K562 (cell line): Measurements from ENCODE around the gene CAPN2. TPM values are rescaled to one million over a fixed set of nuclear protein-coding genes. Genes with fewer than 3 reads are reported as not detected.
A peak's percentile ranks its signal among the peaks of the same experiment; 100 is the strongest.

ENCODE experiments used
- ARID2 ChIP-seq: fragments of 450-650 bp; IDR thresholded peaks from 2 replicates; pipeline ENCODE4 v1.6.1; 2017; ENCODE audit warnings: antibody characterized with exemption, mild to moderate bottlenecking
- CC2D1A ChIP-seq: fragments of 450-650 bp; IDR thresholded peaks from 2 replicates; pipeline ENCODE4 v1.6.1; 2017; ENCODE audit warnings: mild to moderate bottlenecking
- MCM7 ChIP-seq, 2 experiments: fragments of 450-650 bp; IDR thresholded peaks; 2 replicates each; pipeline ENCODE4 v1.6.1; 2016 to 2018
- PCBP2 ChIP-seq: fragments of 200-400 bp; formaldehyde crosslinking; IDR thresholded peaks from 2 replicates; pipeline ENCODE4 v1.6.1; 2018; ENCODE audit warnings: low read length, low read depth, mild to moderate bottlenecking, moderate library complexity; ENCODE audit not compliant: poor library complexity, severe bottlenecking
- PHF8 ChIP-seq: fragments of 200-600 bp; sonication (generic); IDR thresholded peaks from 2 replicates; pipeline ENCODE4 v1.6.1; 2012; ENCODE audit warnings: mixed run types, mild to moderate bottlenecking, inconsistent platforms, low read length, moderate library complexity, borderline replicate concordance
- TCF7L2 ChIP-seq: fragments of 150-350 bp; IDR thresholded peaks from 2 replicates; pipeline ENCODE4 v1.6.1; 2016; ENCODE audit warnings: low read depth, mild to moderate bottlenecking, low read length, moderate library complexity
- polyA plus RNA-seq, 8 experiments: library from polyadenylated mRNA; depleted of rRNA in 4 of 8; stranded (reverse) in 5 of 8; unstranded in 3 of 8; fragments of >200 nt; fragmentation: Nextera tagmentation in 2 of 8; fragmentation: Illumina TruSeq in 1 of 8; extraction: Ambion mirVana in 2 of 8; extraction: Trizol in 1 of 8; gene quantifications; 2 replicates each; pipeline versions ENCODE4 v1.2.1 to v1.2.3, GENCODE V29; 2011 to 2014; ENCODE audit warnings: inconsistent platforms in 1 of 8, missing spikeins in 1 of 8
- total RNA-seq, 7 experiments: library from RNA; depleted of rRNA in 6 of 7; stranded (reverse); fragments of >200 nt in 6 of 7; fragmentation: Illumina TruSeq in 2 of 7; extraction: Trizol in 2 of 7; gene quantifications; 2 replicates each; pipeline versions ENCODE4 v1.2.1 to v1.2.3, GENCODE V29; 2011 to 2021; ENCODE audit warnings: low replicate concordance in 1 of 7
- TF ChIP-seq, protein P1 (sequence below): fragments of 450-650 bp; IDR thresholded peaks from 2 replicates; pipeline ENCODE4 v1.7.1; 2018; ENCODE audit warnings: mild to moderate bottlenecking, low read depth; ENCODE audit not compliant: partially characterized antibody
- TF ChIP-seq, protein P2 (sequence below): fragments of 200-800 bp; sonication (Bioruptor generic); IDR thresholded peaks from 2 replicates; pipeline ENCODE4 v1.6.1; 2017; ENCODE audit warnings: missing genetic modification characterization, missing compliant biosample characterization
- TF ChIP-seq, protein P3 (sequence below): sonication (generic); IDR thresholded peaks from 2 replicates; pipeline ENCODE4 v1.6.1; 2016
- TF ChIP-seq, protein P4 (sequence below), 2 experiments: fragments of 450-650 bp in 1 of 2; IDR thresholded peaks; 2 replicates each; pipeline ENCODE4 v1.6.1; 2011 to 2017; ENCODE audit warnings: low read depth in 2 of 2, antibody characterized with exemption in 1 of 2, borderline replicate concordance in 1 of 2, low read length in 1 of 2, mild to moderate bottlenecking in 1 of 2, mixed read lengths in 1 of 2; ENCODE audit not compliant: control insufficient read depth in 1 of 2
- TF ChIP-seq, protein P5 (sequence below): IDR thresholded peaks from 3 replicates; pipeline ENCODE4 v1.6.1; 2011; ENCODE audit warnings: borderline replicate concordance, mild to moderate bottlenecking; ENCODE audit not compliant: insufficient read length, insufficient read depth
- TF ChIP-seq, protein P6 (sequence below): fragments of 450-650 bp; IDR thresholded peaks from one replicate; pipeline ENCODE4 v1.6.1; 2018; ENCODE audit warnings: mild to moderate bottlenecking, moderate library complexity; ENCODE audit not compliant: partially characterized antibody
- TF ChIP-seq, protein P7 (sequence below): fragments of 250-450 bp; sonication (Bioruptor Pico); IDR thresholded peaks from 2 replicates; pipeline ENCODE4 v1.8.0; 2022; ENCODE audit warnings: moderate library complexity, mild to moderate bottlenecking, inconsistent platforms

The CAPN2 gene
- total and polyA plus RNA-seq, 9 of the 15 experiments (the other 6 are each of a cell fraction or from before 2014, with no cell fraction given), result 24.6 to 157 (median 101) TPM

DNA sequence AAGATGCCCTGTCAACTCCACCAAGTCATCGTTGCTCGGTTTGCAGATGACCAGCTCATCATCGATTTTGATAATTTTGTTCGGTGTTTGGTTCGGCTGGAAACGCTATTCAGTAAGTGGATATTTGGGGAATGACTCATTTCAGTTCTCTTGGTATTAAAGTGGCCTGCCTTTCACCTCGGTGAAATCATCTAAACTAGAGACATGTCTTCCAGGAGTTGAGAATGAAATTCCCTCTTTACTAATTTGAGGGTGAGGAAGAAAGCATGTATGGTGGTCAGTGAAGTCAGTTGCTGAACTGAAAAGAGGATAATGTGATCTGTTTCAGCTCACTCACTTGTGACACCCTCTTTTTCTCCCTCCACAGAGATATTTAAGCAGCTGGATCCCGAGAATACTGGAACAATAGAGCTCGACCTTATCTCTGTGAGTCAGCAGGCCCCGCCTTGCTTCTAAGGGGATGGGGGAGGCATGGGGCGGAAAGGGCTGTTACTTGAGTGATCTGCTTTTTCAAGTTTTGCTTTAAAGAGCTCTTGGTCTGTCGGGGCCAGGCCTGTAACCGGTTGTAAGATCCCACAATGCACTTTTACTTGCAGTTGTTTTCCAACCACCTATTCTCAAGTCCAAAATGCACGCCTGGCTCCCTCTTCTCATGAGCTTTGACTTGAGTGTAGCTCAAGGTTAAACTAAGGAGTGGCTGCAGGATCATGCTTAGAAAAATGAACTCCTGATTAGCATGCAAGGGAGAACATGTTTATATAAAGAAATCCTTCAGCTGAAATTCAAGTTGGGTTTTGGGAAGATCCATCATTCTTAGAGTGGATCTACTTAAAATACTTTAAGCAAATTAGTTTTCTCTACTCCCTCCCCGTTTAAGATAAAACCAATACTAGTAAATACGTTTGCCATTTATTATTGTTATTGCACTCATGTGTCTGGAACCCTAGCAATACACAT is 59.8 kb downstream of the CAPN2 start (continued):
- TF ChIP-seq, protein P1, sequence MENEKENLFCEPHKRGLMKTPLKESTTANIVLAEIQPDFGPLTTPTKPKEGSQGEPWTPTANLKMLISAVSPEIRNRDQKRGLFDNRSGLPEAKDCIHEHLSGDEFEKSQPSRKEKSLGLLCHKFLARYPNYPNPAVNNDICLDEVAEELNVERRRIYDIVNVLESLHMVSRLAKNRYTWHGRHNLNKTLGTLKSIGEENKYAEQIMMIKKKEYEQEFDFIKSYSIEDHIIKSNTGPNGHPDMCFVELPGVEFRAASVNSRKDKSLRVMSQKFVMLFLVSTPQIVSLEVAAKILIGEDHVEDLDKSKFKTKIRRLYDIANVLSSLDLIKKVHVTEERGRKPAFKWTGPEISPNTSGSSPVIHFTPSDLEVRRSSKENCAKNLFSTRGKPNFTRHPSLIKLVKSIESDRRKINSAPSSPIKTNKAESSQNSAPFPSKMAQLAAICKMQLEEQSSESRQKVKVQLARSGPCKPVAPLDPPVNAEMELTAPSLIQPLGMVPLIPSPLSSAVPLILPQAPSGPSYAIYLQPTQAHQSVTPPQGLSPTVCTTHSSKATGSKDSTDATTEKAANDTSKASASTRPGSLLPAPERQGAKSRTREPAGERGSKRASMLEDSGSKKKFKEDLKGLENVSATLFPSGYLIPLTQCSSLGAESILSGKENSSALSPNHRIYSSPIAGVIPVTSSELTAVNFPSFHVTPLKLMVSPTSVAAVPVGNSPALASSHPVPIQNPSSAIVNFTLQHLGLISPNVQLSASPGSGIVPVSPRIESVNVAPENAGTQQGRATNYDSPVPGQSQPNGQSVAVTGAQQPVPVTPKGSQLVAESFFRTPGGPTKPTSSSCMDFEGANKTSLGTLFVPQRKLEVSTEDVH, result no peak
- TF ChIP-seq, protein P2, sequence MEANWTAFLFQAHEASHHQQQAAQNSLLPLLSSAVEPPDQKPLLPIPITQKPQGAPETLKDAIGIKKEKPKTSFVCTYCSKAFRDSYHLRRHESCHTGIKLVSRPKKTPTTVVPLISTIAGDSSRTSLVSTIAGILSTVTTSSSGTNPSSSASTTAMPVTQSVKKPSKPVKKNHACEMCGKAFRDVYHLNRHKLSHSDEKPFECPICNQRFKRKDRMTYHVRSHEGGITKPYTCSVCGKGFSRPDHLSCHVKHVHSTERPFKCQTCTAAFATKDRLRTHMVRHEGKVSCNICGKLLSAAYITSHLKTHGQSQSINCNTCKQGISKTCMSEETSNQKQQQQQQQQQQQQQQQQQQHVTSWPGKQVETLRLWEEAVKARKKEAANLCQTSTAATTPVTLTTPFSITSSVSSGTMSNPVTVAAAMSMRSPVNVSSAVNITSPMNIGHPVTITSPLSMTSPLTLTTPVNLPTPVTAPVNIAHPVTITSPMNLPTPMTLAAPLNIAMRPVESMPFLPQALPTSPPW (CRISPR knock-in tag), result peak; percentile 96
- TF ChIP-seq, protein P3, sequence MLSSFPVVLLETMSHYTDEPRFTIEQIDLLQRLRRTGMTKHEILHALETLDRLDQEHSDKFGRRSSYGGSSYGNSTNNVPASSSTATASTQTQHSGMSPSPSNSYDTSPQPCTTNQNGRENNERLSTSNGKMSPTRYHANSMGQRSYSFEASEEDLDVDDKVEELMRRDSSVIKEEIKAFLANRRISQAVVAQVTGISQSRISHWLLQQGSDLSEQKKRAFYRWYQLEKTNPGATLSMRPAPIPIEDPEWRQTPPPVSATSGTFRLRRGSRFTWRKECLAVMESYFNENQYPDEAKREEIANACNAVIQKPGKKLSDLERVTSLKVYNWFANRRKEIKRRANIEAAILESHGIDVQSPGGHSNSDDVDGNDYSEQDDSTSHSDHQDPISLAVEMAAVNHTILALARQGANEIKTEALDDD, result peak; percentile 72; the same call in 1 of the 2 replicates
- TF ChIP-seq, protein P4, sequence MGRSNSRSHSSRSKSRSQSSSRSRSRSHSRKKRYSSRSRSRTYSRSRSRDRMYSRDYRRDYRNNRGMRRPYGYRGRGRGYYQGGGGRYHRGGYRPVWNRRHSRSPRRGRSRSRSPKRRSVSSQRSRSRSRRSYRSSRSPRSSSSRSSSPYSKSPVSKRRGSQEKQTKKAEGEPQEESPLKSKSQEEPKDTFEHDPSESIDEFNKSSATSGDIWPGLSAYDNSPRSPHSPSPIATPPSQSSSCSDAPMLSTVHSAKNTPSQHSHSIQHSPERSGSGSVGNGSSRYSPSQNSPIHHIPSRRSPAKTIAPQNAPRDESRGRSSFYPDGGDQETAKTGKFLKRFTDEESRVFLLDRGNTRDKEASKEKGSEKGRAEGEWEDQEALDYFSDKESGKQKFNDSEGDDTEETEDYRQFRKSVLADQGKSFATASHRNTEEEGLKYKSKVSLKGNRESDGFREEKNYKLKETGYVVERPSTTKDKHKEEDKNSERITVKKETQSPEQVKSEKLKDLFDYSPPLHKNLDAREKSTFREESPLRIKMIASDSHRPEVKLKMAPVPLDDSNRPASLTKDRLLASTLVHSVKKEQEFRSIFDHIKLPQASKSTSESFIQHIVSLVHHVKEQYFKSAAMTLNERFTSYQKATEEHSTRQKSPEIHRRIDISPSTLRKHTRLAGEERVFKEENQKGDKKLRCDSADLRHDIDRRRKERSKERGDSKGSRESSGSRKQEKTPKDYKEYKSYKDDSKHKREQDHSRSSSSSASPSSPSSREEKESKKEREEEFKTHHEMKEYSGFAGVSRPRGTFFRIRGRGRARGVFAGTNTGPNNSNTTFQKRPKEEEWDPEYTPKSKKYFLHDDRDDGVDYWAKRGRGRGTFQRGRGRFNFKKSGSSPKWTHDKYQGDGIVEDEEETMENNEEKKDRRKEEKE (IDR thresholded peaks at IDR 0.05; ENCODE audit: borderline replicate concordance in 1 of 2, control insufficient read depth in 1 of 2, low read depth in 2 of 2, low read length in 1 of 2), result peak in 1 of 2 experiments; percentile 64; a peak in 2 of 4 replicates
- peak; percentile 83 for TF ChIP-seq CC2D1A
- TF ChIP-seq, protein P5, sequence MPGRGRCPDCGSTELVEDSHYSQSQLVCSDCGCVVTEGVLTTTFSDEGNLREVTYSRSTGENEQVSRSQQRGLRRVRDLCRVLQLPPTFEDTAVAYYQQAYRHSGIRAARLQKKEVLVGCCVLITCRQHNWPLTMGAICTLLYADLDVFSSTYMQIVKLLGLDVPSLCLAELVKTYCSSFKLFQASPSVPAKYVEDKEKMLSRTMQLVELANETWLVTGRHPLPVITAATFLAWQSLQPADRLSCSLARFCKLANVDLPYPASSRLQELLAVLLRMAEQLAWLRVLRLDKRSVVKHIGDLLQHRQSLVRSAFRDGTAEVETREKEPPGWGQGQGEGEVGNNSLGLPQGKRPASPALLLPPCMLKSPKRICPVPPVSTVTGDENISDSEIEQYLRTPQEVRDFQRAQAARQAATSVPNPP, result no peak
- no peak for TF ChIP-seq ARID2
- TF ChIP-seq PHF8, result peak; percentile 33; the same call in 1 of the 2 replicates
- TF ChIP-seq TCF7L2, result no peak
- TF ChIP-seq MCM7 (IDR thresholded peaks at IDR 0.05), result no peak
- TF ChIP-seq, protein P6, sequence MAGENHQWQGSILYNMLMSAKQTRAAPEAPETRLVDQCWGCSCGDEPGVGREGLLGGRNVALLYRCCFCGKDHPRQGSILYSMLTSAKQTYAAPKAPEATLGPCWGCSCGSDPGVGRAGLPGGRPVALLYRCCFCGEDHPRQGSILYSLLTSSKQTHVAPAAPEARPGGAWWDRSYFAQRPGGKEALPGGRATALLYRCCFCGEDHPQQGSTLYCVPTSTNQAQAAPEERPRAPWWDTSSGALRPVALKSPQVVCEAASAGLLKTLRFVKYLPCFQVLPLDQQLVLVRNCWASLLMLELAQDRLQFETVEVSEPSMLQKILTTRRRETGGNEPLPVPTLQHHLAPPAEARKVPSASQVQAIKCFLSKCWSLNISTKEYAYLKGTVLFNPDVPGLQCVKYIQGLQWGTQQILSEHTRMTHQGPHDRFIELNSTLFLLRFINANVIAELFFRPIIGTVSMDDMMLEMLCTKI, result no peak
- TF ChIP-seq PCBP2, result no peak
- TF ChIP-seq, protein P7, sequence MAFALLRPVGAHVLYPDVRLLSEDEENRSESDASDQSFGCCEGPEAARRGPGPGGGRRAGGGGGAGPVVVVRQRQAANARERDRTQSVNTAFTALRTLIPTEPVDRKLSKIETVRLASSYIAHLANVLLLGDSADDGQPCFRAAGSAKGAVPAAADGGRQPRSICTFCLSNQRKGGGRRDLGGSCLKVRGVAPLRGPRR (CRISPR knock-in tag), result peak; percentile 39; the same call in 1 of the 2 replicates
